ENCODE measurements around the gene PRDM11.

PRDM11 gene

DNA sequence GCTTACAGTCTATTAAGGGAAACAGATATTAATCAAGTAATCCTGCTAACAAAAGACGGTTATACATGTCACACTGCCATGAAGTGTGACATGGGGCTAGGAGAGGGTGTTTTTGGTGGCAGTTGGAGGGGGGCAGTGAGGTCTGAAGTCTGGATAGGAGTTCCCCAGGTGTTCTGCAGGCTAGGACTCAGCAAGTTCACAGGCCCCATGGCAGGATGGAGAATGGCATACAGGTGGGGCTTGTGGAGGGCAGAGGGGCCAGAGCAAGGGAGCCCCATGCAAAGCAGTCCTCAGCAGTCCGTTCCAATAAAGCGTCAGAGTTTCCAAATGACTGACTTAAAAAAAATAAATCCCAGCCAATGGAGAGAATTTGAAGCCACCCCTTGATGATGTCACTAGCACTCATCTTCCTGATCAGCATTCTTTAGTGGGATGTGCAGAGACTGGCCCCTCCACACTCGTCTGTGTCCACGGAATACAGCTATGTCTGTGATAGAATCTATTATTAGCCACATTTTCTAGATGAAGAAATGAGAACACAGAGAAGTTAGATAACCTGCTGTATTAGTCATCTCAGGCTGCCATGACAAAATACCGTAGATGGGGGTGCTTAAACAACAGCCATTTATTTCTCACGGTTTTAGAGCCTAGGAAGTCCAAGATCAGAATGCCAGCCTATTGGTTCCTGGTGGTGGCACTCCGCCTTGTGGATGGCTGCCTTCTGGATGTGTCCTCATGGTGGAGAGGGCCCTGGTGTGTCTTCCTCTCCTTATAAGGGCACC is 32.6 kb downstream of the PRDM11 start:
- no peak for DNase-seq

DNA sequence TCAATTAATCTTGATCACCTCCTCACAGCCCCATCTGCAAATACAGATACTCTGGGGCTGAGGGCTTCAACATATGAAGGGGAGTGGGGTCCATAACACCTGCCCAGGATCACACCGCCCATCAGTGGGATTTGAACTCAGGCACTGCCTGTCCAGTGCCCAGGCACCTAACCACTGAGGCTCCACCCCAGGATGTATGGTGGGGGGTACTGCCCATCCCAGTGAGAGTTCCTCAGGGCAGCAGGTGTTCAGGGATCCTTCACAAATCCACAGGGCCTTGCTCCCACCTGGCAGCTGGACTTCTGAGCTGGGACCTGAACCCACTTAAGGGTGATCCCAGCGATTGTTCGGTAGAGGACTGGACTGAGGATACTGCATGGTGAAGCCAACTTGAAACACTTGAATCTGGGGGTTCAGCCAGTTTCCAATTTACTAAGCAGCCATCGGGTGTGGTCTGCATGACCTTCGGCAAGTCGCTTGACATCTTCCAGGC is 33.3 kb downstream of the PRDM11 start:
- no peak for DNase-seq

DNA sequence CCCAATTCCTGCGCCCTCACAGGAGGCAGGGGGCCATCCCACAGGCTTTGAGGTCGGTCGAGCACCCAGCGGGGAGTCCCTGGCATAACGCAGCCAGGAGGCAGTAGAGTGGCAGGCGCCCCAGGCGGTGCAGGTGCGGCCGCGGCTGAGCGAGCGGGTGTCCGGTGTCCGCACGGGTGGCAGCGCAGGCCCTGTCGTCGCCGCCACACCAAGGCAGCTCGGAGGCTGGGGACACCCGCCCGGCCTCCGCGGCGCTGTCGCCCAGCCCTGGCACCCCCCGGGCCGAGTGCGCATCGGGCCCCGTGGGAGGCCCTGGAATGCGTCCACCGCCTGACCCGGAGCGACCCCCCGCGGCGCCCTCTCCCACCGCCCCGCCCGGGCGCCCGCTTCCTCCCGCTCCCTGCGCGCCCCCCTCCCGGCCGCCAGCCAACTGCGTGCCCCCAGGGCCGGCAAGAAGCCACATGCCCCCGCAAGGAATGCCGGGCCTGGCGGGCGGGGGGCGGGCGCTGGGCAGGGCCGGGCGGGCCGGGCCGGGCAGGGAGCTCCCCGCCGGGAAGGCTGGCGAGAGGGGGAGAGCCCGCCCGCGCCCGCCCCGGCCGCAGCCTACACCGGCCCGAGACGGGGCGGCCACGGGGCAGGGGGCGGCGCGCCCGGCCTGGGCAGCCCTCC is 33.9 kb downstream of the PRDM11 start:
- no peak for DNase-seq

DNA sequence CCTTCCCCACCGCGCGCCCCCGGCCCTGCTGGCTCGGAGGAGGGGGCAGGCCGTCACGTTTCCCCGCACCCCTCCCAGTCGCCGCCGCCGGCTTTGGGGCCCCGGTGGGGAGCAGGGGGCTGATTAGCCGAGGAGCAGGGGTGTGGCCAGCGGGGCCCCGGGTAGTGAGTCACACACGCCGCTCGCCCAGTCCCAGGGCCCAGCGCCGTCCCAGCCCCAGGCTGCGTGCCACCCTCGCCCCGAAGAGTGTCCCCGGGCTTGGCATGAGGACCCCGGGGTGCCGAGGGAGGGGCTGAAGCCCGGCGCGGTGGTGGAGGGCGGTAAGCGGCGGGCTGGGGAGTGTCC is 34.4 kb downstream of the PRDM11 start:
- peak in 1 of 2 donors; percentile 30 for DNase-seq

DNA sequence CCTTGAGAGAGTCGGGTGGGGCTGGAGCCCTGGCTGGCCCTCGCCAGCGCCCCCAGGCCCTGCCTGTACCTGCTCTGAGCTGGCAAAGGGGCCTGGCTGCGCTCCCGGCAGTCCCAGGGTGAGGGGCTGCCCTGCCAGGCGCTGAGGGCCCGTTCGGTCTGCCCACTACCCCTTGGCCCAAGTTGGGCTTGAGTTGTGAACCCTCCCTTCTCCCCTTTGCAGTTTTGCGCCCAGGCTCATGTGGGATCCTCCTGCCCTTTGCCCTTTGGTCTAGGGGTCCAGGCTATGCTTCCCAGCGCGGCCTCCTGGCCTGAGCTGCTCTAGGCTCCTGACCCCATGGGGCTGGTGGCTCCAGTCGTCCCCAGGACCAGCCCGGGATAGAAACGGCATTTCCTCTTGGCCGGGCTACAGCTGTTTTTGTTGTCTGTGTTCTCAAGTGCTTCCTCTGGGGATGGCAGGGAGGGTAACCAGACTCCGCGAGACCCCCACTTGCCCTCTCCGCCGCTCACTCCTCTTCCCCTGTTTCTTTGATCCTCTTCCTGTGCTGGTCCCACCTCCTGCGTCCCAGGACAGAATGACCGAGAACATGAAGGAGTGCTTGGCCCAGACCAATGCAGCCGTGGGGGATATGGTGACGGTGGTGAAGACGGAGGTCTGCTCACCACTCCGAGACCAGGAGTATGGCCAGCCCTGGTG is 34.9 kb downstream of the PRDM11 start:
- no peak for DNase-seq

DNA sequence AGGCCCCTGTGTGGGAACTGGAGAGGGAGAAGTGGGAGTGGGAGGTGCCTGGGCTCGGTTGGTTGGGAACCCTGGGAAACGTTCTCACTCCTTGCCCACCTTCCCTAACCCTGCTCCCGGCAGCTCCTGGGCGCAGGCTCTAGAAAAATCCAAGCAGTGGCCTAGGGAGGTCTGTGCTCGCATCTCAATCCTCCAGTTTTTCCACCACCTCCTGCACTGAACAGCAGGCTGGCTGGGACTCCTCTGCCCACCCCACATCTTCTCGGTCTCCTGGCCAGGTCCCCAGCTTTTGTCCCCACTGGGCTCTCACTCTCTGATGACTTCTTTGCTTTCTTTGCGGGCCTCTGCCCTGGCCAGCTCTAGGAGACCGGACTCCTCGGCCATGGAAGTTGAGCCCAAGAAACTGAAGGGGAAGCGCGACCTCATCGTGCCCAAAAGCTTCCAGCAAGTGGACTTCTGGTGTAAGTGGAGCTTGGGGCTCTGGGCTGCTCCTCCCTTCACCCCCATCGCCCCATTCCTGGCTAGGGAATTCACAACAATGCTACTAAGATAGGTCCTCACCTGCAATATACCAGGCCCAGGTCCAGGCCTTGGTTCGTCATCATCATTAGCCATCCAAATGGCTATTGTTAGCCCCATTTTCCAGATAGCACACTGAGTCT is 35.6 kb downstream of the PRDM11 start:
- no peak for DNase-seq

DNA sequence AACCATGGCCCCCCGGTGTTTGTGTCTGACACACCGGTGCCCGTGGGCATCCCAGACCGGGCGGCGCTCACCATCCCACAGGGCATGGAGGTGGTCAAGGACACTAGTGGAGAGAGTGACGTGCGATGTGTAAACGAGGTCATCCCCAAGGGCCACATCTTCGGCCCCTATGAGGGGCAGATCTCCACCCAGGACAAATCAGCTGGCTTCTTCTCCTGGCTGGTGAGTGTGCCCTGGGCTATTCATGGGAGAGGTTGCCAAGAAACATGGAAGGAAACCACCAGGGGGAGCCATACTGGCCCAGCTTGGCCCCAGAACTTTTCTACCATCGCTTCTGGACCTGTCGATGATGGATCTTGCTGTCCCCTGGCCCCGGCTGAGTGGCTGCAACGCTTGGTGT is 36.5 kb downstream of the PRDM11 start:
- no peak for DNase-seq

DNA sequence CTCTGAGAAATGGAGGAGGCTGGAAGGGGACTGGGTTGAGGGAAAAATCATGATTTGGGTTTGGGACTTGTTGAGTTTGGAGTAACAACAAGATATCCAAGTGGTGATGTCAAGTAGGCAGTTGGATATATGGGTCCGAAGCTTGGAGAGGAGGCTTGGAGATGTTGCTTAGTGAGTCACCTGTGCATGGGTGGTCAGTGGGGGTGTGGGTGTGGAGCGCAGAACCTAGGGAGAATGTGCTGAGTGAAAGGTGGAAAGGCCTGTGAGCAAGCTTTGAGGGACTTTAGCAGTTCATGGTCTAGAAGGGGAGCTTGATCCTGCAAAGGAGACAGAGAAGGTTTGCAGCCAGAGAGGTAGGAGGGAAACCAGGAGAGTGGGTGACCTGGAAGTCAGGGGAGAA is 38.2 kb downstream of the PRDM11 start:
- DNase-seq, result no peak

DNA sequence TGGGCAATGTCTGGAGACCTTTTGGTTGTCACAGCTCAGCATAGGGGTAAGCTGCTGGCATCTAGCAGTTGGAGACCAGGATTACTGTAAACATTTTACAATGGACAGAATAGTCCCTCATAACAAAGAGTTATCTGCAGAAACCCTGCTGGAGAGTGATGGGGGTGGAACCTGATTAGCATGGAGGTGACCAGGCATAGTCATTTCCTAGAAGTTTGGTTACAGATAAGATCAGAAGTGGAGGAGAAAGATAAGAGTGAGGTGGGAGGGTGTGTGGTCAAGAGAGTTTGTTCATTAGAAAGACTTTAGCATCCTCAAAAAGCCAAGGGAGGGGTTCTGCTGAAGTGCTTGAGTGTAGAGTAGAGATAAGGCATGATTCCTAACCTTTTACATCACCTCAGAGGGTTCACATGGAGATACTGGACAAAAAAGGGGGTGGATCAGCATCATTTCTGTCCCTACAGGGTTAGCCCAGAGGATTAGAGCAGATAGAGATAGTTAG is 38.8 kb downstream of the PRDM11 start:
- no peak for DNase-seq

DNA sequence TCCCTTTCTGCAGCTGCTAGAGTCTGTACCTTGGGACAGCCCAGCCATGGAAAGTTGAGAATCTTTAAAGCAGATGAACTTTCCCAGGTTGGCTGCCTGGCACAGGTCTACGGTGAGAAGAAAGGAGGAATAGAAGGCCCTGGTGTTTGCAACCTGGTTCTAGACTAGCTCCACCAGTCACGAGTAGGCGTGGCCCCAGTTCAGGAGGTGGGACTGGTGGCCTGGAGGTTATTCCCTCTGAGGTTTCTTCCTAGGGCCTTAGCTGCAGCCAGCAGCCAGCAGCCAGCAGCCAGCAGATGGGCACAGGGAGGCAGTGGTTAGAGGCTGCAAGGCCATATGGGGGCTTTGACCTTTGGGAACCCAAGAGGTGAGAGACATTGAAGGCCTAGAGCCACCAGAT is 40.9 kb downstream of the PRDM11 start:
- DNase-seq, result no peak

DNA sequence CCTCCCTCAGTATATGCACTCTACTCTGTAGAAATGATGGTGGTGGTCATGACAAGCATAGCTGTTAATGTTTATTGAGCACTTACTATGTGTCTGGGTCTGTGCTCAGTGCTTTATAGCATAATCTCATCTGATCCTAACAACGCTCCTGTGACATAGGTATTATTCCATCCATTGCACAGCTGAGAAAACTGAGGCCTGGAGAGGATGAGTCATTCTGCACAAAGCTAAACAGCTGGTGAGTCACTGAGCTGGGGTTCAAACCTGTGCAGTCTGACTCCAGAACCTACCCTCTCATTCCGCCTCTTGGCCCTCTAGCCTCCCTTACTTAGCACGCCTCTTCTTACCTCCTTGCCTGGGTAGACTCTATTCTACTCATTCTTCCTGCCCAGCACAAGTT is 41.7 kb downstream of the PRDM11 start:
- no peak for DNase-seq

DNA sequence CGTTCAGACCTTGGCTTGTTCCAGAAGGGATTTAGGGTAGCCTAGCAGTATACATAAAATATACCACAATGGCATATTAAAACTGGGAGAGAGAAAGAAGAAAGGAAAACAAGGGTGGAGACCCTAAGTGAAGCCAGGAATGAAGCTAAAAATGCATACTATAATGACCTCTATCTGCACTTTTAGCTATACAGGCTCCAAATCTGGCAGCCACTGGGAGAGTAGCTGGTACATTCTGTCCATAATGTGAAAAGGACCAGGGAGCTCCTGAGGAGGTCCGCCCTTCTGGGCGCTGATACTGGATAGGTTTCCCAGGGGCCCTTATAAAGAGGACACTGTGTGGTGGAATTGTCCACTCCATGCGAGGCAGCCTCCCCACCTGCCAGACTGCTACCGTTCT is 42.8 kb downstream of the PRDM11 start:
- DNase-seq, result no peak

DNA sequence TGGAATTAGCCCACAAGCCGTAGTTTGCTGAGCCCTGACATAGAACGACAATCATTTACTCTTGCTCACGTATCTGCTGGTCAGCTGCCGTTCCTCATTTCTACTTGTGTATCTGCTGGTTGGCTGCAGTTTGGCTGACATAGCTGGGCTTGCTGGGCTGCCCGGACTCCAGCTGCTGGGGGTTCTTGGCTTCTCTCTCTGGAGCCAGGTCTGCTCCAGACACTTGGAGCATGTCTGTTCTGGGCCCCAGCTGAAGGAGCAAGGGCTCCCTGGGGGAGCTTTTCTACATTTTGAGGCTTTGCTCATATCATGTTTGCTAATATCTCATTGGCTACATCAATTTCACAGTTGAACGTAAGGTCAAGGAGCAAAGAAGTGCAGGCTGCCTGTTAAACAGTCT is 47.3 kb downstream of the PRDM11 start:
- DNase-seq, result no peak

DNA sequence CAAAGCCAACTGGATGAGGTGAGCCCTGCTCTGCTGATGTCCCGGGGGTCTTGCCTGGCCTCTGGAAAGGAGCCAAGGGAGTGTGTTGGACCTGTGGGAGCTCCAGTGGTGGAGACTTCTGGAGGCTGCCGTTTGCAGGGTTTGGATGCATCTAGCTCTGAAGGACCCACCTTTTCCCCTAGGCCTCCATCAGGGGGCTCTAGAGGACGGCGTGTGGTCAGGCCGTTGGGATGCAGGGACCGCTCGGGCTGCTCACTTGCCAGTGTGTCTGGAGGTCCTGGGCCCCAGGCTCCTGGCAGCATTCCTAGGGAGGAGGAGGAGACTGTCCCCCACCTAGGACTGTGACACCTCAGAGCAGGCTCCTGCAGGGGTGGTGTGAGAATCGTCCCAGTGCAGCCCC is 58.3 kb downstream of the PRDM11 start:
- no peak for DNase-seq

DNA sequence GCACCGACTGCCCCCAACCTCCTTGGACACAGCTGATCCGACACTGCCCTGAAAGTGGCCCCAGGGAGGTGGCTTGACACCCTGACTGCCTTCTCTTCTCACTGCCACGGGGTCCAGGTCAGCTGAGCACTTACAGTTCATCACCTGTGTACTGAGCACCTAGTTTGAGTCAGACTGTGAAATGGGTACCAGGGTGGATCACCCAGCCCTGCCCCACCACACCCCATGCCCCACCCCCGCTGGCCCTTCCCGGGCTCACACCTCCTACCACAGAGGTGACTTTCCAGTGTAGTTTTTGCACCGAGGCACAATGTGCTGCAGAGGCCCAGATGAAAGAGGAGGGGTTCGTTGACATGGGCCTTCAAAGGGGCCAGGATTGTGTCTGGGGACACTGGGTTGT is 59.5 kb downstream of the PRDM11 start:
- no peak for DNase-seq

DNA sequence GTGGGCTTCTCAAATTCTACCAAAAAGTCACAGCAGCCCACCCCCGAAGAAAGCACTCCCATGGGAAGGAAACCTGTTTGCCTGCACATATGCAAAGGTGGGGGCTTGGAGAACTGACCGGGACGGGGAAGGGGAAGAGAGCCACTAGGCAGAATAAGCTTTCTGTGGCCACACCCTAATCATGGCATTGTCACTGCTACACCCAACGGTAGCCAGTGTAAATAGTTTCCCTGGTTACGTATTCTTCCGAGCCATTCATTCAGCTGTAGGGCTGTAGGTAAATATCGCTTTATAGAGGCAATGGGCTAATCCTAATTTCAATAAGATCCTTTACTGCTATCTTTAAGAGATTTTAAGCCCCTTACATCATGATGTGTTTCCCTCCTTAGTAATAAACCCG is 61.7 kb downstream of the PRDM11 start:
- DNase-seq, result no peak

DNA sequence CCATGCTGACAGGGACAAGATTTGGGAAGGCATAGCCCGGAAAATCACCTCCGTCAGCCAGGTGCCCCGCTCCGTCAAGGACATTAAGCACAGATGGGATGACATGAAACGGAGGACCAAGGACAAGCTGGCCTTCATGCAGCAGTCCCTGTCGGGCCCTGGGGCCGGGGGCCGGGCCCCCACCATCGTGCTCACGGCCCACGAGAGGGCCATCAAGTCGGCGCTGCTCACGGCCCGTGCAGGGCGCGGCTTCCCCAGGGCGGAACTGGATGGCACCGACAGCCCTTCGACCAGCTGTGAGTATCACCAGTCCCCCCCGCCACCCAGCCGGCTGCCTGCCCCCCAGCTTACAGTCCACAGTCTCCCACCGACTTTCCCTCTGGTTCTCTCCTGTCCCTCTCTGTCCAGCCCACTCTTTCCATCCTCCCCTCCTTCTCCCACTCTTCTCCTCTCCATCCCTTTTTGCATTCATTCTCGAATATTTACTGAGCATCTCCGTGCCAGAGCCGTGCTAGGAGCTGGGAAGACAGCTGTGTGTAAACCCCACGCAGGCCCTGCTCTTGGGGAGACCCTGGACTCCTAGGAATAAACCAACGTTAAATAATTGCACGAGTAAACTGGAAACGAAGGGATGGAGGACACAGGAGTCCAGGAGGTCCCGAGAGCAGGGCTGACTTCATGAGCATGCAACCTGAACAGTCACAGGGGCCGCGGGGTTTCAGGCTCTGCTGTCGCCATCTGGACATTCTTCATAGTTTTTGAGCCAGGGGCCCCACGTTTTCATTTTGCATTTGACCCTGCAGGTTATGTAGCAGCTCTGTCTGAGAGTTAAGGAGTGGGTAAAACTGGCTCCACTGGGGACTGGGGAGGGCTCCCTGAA is 62.8 kb downstream of the PRDM11 start:
- DNase-seq, result no peak

DNA sequence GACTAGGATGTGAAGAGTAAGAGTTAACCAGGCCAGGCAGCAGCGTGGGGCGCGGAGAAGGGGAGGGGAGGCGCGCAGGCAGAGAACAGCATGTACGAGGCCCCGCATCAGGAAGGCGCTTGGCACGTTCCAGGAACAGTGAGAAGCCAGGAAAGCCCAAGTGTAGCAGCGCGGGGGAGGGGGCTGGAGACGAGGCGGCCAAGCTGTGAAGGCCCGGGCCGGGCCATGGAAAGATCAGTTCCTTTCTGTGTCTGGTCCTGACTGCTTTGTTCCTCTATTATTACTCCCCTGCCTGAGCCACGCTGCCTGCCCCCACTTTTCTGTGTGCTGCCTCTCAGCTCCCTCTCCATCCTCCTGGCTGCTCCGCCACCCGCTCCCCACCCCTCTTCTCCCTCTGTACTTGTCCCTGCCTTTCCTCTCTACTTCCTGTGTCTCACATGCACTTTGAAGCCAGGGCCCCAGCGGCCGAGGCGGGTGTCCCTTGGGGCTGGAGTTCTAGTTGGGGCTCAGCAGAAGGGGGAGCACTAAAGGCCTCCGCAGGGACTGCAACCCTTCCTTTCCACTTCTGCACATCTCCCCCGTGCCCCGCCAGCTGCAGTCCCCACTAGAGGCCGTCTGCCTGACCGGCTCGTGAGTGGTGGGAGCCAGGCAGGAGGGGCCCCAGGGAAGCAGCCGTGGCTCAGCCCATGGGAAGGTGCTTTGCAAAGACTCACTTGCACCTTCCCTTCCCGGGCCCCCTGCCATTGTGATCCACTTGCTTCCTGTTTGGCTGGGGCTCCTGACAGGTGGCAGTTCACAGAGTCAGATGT is 63.7 kb downstream of the PRDM11 start:
- DNase-seq, result no peak

DNA sequence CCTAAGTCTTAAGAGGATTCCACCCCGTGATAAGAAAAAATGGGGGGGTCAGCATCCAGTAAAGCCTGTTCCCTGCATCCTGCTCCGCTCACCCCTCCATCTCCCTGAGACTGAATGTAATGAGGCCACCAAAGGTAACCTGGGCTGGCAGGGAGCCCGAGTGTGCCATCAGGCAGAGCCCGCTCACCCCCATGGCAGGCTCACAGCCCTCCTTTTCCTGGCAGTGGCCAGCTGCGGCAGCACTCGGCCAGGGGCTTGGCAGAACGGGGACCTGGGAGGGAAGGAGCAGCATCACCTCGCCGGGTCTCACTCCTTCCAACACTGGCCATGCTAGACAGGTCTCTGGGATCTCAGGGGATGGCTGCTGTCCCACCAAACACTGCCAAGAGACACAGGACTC is 64.4 kb downstream of the PRDM11 start:
- DNase-seq, result no peak

DNA sequence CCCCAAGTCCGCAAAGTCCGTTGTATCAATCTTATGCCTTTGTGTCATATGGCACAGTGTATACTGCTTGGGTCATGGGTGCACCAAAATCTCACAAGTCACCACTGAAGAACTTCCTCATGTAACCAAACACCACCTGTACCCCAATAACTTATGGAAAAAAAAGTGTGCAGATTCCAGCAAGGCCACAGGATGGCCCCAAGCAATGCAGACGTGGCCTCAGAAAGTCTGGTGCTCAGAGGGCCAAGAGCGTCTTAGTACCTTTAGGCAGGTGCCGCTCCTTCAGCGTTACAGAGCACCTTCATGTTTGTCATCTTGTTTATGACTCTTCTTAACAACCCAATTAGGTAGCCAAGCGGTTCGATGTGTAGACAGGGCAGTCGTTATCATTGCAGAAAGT is 65.3 kb downstream of the PRDM11 start:
- DNase-seq, result no peak

DNA sequence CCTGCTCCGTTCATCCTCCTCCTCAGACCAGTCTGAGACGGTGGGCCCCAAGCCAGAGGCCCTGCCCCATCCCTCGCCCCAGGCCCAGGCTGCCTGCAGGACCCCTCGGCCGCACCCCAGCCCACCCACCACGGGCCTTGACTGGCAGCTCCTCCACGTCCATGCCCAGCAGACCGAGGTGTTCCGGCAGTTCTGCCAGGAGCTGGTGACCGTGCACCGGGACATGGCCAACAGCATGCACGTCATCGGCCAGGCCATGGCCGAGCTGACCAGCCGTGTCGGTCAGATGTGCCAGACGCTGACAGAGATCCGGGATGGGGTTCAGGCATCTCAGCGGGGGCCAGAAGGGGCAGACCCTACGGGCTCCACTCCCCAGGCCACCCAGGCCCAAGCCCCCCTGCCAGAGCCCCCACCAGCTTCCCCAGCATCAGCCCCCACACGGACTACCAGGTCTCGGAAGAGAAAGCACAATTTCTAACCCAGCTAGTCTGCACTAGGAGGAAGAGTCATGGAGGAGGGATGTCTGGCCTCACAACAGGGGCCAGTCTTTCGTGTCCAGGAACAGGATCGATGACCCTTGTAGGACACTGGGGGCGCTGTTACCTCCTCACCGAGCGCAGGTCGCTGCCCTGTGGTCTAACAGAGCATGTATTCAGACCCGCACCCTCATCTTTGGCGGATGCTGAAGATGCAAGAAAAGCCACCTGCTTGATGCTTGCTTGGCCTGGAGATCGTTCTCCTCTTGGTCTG is 66.3 kb downstream of the PRDM11 start:
- no peak for DNase-seq
